ENCODE measurements around the gene SERF2.
"Not testable (repeated sequence)": the region's sequence is repeated elsewhere in the genome, so short reads cannot be mapped to it uniquely, and the experiment has no call there.

The SERF2 gene

DNA sequence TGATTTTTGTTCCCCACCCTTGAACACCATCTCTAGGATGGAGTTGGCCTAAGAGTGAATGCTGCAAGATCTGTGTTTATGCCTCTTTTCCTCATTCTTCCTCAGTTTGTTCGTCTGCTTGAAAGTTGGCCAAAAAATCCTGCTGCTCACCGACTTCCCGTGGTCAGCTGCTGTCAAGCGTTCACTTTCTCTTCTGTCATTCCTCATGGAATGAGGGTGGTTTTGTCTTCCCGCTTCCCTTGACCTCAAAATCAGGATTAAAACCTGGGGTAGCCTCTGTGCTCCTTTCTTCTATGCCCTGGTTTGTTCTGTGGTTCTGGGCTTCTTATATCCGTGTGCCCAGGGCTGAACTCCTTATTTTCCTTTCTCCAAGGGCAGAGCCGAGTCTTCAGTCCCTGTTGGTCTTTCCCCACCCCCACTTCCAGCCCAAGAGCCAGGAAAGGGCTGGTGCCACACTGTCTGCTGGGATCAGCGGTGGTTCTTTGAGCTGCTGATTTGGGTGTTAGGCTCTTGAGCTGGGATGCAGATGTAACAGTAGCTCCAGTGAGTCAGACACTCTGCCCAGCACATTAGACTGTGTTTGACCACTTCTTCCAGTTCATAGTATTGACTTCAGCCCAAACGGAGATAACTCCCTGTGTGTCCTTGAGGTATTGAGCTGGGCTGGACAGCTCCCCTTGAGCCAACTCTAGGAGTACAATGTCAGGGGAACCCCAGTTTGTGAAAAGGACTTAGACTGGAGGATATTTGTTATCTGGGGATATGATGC is 2.3 kb downstream of the SERF2 start:
- no peak for DNase-seq

DNA sequence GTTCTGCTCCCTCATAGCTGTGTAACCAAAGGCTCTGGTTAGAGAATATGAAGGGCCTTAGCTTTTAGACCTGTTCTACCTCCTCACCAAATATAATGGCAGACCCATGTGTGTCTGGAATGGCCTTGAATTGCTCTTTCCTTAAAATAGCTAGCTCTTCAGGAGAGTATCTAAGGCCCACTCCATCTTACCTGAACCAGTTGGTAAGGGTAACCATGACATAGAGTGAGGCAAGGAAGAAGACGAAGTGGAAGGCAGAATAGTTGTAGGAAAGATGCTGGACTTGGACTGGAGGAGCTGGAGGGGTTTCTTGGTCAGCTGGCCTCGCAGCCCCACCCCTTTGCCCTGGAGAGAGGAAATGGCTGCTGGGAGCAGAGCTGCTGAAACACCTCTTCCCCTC is 3.1 kb downstream of the SERF2 start:
- DNase-seq, result no peak

GRCh38 chr15:43795997-43796396 is 3.9 kb downstream of the SERF2 start:
- DNase-seq, result no peak

GRCh38 chr15:43796566-43796965 is 4.4 kb downstream of the SERF2 start:
- DNase-seq, result no peak

DNA sequence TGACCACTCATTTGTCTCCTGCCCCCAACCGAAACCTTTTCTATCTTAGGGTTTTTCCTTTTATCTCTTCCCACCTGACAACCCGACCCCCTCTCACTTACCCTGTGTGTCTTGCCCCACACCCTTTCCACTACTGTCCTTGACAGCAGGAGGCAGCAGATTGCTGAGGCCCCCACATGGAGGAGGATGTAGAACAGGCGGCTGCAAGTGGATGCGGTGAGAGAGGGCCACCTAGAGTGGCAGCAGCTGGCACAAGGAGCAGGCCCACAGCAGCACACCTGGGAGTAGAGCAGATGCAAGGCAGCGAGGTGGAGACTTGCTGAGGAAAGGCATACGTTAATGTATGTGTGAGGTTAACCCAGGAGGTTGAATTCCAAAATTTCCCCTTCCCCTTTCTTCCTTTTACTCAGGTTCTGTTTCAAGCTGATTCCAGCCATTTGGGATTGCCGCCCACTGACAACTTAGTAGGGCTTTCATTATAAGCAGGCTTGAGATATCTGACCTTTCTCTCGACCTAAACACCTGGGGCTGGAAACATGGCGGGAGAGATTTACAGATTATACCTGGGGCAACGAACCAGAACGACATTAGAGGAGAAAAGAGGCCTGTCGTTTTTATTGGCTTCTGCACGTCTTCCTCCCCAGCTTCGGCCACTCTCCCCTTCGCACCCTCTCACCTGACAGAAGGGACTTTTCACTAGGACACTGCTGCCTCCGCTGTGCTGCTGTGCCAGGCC is 7.3 kb downstream of the SERF2 start:
- peak; percentile 55 for DNase-seq

GRCh38 chr15:43799945-43800285 is 7.8 kb downstream of the SERF2 start, which contains the start of gene SERINC4:
SERINC4 (minus strand) TSS chr15:43800220; CDS start chr15:43799986, 234 bp downstream.
- no peak for DNase-seq

GRCh38 chr15:43800286-43801141 is 8.4 kb downstream of the SERF2 start, which contains the start of gene HYPK:
HYPK (plus strand) TSS chr15:43800599; CDS start chr15:43800623, 24 bp downstream.
- DNase-seq, result peak; percentile 83

GRCh38 chr15:43802676-43803075 is 10.6 kb downstream of the SERF2 start:
- DNase-seq, result not testable (repeated sequence)

GRCh38 chr15:43808435-43808950 is 16.4 kb downstream of the SERF2 start:
- DNase-seq, result no peak

DNA sequence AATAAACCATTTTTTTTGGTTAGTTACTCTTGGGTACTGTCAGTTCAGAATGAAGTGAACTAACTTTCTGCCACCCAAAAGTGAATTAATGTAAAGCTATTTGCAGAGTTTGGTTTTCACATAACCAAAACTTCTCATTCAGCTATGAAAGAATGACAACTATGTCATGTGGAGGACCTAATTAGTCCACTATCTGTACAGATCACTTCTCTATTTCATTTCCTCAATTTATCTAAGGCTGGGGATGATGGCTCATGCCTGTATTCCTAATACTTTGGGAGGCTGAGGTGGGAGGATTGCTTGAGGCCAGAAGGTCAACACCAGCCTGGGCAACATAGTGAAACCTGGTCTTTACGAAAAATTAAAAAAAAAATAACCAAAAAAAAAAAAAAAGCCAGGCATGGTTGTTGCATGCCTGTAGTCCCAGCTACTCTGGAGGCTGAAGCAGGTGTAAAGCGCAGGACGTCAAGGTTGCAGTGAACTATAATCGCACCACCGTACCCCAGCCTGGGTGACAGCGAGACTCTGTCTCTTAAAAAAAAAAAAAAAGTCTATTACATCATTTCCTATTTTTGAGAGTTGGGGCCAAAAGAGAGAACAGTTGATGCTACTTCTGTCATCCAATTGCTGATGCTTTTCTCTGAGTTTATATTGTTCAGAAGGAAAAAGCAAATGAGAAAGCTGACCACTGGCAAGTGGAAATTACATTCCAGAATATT is 17.0 kb downstream of the SERF2 start:
- no peak for DNase-seq

GRCh38 chr15:43815064-43815463 is 22.9 kb downstream of the SERF2 start:
- not testable (repeated sequence) for DNase-seq

DNA sequence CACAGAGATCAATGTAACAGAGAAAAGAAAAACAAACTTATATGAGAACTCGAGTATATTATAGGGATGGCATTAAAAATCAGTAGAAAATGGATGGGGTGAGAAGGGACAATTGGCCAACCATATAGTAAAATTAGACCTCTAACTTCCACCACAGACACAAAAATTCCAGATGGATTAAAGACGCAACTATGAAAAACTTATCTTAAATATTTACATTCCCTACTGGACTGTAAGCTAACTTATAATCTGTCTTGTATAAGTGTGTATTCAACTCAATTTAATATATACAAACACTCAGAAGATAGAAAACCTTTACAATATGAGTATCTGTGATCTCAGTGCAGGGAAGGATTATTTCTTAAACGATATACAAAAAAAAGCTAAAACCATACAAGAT is 29.4 kb downstream of the SERF2 start:
- no peak for DNase-seq

GRCh38 chr15:43824302-43825246 is 32.5 kb downstream of the SERF2 start, which contains the start of gene MFAP1:
MFAP1 (minus strand) TSS chr15:43824690; CDS start chr15:43824569, 121 bp downstream.
- peak; percentile 96 for DNase-seq

DNA sequence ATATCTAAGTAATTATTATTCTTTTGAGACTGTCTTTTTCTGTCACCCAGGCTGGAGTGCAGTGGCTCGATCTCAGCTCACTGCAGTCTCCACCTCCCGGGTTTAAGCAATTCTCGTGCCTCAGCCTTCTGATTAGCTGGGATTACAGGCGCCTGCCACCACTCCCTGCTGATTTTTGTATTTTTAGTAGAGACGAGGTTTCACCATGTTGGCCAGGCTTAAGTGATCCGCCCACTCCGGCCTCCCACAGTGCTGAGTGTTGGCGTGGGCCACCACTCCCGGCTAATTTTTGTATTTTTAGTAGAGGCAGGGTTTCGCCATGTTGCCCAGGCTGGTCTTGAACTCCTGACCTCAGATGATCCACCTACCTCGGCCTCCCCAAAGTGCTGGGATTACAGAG is 33.2 kb downstream of the SERF2 start:
- not testable (repeated sequence) for DNase-seq

DNA sequence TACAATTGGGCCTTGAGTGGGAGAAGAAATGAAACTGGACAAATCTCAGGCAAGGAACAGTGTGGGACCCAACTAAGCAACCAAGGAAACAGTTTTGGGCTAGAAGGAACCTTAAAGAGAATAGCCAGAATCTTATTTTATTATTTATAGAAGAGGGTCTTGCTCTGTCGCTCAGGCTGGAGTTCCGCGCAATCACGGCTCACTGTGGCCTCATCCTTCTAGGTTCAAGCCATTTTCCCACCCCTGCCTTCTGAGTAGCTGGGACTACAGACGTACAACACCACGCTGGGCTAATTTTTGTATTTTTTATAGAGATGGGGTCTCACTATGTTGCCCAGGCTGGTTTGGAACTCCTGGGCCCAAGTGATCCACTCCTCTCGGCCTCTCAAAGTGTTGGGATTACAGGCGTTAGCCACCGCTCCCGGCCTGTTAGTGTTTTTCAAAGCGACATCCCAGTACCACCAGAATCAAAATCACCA is 33.9 kb downstream of the SERF2 start:
- DNase-seq, result no peak

- DNase-seq, result peak; percentile 83
Observed at GRCh38 chr15:43826508-43827341, 34.6 kb downstream of the SERF2 start, which contains the start of gene WDR76. WDR76 (plus strand) TSS chr15:43827002; CDS start chr15:43827033, 31 bp downstream.

DNA sequence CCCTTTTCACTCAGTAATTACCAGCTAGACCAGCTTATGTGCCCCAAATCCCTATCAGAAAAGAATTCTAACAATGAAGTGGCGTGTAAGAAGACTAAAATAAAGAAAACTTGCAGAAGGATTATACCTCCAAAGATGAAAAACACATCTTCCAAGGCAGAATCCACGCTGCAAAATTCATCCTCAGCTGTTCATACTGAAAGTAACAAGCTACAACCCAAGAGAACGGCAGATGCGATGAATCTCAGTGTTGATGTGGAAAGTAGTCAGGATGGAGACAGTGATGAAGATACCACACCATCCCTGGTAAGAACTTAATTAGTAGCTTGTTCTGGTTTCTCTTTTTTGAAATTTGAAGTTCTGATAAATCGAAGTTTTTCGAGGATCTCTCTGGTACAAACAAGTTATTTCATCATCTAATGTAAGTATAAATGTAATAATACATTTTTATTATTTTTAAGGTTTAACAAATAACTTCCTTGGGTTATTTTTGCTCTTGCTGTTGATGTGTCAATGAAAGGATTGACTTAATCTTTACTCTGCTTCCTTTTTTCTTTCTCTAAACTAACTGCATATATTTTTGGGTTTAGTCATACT is 36.0 kb downstream of the SERF2 start:
- no peak for DNase-seq

GRCh38 chr15:43829951-43830540 is 37.9 kb downstream of the SERF2 start:
- DNase-seq, result not testable (repeated sequence)
